A673 (cell line): ENCODE data around the gene ADA.

Experiments used
- CTCF ChIP-seq: fragments of 300-800, 200-600 bp; sonication (generic); conservative IDR thresholded peaks from 2 replicates; pipeline ENCODE4 v1.5.1; 2017; ENCODE audit warnings: low read depth, mild to moderate bottlenecking, antibody characterized with exemption, low read length, moderate library complexity, mixed read lengths
- EZH2 ChIP-seq: fragments of 200-600 bp; sonication (generic); IDR thresholded peaks from 2 replicates; pipeline ENCODE4 v1.6.1; 2017; ENCODE audit warnings: borderline replicate concordance, low read depth, mild to moderate bottlenecking, mixed read lengths, antibody characterized with exemption, low read length; ENCODE audit not compliant: poor library complexity, severe bottlenecking

GRCh38 chr20:44597516-44597915, 54.0 kb downstream of the ADA start:
- no peak for TF ChIP-seq CTCF
- TF ChIP-seq EZH2 = no peak
